Left kidney (tissue), 2 donors: ENCODE measurements around the gene PCDH9. TPM values are rescaled to one million over a fixed set of nuclear protein-coding genes. Genes with fewer than 3 reads are reported as not detected.
A peak's percentile ranks its signal among the peaks of the same experiment; 100 is the strongest.

Source experiments
- DNase-seq: peaks from one replicate; pipeline ENCODE4 v3.0.0-alpha.2; 2013
- polyA plus RNA-seq: library from polyadenylated mRNA; unstranded; fragments of 120-200 nt; gene quantifications from one replicate; pipeline ENCODE4 v1.2.1, GENCODE V29; 2013; ENCODE audit not compliant: insufficient read length

The PCDH9 gene
- polyA plus RNA-seq, 1 donor, result 15.3 TPM

DNA sequence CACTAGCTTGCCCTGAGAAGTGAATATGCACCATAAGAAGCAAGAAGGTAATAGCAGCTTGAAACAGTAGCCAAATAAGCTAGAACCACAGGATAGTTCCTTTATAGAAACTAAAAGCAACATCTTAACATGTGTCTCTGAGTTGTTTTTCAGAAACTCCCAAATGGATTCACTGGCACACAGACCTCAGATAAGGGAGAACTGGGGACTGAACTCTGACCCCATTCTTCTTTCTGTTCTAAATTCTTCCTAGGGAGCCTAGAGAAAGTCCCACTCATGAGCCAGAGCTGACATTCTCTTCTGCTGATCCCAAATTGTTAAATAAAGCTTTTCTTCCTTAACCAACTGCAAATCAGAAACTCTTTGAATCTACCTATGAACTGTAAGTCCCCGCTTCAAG, 146.1 kb downstream of the PCDH9 start:
- no peak for DNase-seq

DNA sequence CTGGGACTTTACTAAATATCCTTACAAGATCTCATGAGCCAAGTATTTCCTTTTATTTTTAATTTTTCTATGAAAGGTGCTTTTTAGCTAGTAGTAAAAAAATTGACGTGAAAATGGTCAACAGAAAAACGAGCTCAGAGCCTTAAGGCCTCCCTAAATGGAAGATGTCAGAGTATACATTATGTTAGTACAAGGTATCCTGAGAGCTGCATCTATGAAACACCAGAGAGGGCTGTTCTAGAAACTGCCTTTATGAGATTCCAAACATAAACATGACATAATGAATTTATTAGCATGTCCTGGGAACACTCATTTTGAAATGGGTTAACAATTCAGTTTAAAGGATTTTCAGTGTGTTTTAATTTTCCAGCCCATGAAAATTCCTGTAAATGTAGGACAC, 146.6 kb downstream of the PCDH9 start:
- no peak for DNase-seq

DNA sequence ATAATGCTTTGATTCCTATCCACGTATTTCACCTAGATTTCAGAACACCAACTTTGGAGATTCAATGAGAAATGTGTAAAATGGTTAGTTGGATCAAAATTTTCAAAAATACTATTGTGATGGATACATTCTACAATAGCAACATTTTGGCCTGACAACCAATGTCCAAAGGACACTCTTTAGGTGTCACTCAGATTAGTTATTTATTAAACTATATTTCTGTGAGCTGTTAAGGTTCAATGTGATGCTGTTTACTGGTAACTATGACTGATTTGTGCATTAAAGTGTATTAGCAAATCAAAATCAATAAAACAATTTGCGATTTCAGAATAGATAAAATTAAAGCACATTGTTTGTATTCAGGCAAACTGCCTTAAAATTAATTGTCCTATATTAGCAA, 149.8 kb downstream of the PCDH9 start:
- no peak for DNase-seq

DNA sequence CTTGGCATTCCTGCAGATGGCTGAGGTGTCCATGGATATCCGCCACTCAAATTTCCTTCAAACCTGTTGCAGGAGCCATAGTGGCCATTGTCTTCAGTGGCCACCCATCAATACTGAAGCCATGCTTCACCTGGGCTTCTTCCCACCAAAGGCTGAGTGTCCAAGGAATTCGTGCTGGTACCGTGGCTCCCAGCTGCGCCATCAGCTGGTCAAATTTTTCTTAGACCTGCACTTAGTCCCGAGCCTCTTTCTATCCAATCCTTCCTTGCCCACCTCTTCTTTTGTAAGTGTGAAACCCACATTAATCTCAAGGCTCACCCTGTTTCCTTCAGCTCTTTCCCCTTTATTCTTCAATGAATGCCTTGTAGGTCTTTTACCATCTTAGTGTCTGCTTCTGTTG, 152.1 kb downstream of the PCDH9 start:
- DNase-seq, result no peak

DNA sequence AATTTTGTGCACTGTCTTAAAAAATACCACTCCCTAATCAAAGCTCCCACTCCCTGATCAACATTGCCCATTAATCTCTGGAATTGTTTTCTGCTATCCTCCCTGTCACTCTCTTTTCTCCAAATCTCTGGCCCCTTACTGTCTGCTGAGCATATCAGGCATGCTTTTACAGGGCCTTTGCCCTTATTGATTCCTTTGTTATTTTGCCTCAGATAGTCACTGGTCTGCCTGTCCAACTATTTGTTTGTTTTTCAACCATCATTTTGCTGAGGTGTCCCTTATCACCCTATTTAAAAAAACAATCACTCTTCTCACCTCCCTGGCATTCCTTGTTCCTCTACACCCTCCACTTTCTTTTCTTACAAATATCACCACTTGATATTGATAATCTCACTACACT, 153.0 kb downstream of the PCDH9 start:
- no peak for DNase-seq

DNA sequence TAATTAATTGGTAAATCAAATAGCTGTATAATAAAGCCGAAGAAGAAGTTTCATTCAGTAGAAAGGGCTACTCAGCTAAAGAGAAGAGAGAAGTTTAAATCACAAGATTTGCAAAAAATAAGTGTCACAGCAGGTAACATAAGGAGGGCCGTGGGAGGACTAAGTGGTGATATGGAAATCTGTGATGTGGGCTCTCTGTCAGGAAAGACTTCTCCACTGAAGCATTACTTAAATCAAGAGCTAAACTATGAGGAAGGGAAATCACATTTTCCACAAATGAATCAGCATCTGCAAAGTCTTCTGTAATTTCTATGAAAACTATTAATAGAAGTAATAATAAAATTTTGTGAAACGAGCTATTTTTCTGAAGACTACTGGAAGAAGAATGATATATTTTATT, 153.8 kb downstream of the PCDH9 start:
- no peak for DNase-seq

DNA sequence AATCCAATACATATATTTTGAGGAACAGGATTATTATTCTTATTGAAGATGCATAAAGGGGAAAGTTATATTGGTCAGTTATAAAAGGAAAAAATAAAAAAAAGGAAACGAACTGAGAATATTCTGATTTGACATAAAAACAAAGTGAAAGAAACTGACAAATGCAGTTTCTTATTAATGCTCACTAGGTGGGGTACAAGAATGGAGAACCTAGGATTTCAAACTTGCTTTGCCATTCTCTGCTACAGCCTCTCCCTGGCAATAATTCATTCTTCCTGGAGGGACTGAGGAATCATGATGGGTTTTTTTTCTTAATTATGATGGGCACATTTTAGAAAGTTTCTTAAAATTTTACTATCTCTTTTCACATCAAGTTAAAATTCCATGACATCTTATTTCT, 154.9 kb downstream of the PCDH9 start:
- DNase-seq, result no peak

DNA sequence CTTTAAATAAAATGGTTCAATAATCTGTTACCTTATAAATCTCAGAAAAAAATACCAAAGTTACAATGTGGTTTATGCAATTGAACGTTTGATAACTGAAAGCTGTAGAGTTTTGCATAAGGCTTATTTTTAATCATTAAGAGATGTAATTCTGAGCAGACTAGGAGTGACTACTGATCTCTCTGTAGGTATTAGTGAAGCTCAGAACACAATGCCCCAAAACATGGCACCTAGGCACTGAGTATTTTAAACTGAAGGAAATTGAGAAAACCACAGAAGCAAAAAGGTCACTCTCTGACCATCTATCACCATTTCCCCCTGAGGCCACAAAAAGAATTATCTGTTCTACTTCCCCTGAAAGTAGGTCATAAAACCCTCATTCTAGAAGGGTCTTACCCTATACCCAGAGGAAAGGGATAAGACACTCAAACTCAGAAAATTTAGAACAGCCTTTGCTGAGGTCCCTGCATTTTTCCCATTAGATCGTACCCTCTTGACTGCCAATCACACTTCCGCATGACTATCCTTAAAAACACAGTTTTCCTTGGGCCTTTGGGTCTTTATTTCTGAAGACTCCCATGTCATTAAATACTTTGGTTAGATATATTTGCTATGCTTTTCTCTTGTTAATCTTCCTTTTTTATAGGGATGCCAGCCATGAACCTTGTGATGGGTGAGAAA, 158.1 kb downstream of the PCDH9 start:
- DNase-seq, result no peak

DNA sequence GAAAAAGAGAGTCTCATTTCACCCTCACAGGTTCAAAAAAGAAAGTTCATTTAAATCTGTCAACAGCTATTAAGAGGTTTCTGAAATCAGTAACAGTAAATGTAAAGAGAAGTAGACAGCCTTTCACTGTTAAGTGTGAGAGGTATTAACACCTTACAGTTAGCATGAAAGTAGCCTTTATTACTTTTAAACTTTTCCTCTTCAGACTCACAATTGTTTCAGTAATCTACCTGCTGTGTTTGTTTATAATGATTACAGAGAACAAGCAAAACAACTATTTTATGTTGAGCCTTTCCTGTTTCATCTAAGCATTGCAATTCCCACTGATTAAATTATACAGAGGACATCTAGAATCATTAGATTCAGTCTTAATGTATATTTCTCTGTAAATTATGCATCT, 159.8 kb downstream of the PCDH9 start:
- no peak for DNase-seq

DNA sequence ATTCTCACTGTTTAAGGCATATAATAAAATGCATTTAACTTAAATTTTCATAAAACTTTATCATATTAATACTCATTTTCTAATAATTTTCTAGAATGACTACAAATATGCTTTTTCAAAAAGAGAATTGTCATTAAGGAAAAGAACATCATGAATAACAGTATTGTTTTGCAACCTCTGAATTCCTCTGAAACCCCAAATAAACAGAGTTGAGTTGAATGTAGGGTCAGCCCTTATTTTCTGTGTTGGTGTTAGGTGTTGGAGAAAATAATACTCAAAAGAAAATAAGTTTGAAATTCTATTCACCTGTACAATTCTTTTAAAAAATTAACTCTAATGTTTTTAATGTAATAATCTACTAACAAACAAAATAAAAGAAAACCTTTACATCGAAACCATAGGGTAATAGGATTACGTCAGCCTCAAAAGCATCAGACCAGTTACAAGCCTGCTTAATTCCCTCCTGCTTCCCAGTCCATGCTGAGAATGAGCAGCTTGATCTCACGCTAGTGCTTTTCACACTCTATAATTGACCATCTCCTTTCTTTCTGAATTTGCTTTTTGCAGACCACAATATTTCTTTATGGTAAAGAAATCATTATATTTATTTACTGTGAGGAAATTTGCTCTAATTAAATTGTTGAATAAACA, 160.9 kb downstream of the PCDH9 start:
- no peak for DNase-seq

DNA sequence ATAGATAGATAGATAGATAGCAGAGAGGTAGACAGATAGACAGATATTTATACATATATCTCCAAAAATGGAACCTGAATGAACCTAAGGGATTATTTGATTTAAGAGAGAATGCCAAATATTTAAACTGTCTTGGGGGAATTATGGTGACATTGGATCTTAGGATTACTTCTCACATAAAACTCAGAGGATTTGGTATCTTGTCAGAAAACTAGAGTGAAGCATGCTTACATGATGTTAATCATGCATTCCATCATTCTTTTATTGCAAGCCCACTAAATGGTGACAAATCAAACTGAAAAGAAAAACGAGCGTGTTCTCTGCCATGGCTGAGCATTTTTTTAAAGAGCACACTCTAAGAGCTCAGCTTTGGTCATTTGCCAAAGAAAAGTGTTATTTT, 165.2 kb downstream of the PCDH9 start:
- no peak for DNase-seq

DNA sequence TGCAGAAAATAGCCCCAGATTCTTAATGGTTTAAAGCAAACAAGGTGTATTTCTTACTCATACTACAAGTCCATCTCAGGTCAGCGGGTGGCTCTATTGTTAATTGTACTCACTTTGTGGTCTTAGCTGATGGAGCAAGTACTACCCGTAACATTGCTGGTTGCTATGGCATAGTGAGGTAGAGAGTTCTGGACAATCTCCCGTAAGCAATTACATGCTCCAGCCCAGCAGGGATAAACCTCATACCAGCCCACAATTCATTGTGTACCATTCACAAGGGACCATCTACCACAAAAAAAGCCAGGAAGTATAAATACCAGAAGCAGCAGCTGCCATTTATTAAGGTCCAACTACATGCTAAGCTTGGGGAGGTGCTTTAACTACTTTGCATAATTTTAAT, 167.1 kb downstream of the PCDH9 start:
- DNase-seq, result no peak

DNA sequence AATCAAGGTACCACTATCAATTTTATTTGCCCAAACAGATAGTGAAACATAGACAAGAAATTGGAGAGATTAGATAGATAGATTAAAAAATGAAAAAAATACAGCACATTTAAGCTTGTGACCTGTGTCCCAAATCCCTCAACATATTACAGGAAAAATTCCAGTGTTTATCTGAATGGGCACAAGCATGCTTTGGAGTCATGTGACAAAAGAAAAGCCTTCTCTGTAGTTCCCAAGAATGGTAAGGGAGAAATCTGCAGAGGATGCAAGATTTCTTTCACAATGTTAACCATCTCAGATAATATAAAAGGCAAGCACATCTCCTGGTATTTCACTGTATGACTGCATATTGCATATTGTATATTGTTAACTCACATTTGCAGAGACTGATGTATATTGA, 168.0 kb downstream of the PCDH9 start:
- DNase-seq, result no peak

DNA sequence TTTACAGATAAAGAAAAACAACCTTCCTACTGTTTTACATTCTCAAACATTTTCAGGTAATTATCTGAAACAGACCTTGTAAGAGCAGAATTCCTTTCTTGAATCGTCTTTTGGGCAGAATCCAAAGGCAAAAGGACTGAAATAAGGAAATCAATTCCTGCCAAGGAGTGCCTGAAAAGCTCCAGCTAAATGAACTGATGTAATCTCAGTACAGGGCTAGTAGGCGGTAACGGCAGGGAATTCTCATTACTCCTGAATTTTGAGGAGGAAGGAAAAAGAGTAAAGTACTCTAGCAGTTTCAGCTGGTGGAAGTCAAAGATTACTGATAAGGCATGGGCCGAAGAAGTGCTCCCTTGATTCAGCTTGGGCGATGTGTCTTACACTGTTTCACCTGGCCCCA, 168.4 kb downstream of the PCDH9 start:
- DNase-seq, result no peak

DNA sequence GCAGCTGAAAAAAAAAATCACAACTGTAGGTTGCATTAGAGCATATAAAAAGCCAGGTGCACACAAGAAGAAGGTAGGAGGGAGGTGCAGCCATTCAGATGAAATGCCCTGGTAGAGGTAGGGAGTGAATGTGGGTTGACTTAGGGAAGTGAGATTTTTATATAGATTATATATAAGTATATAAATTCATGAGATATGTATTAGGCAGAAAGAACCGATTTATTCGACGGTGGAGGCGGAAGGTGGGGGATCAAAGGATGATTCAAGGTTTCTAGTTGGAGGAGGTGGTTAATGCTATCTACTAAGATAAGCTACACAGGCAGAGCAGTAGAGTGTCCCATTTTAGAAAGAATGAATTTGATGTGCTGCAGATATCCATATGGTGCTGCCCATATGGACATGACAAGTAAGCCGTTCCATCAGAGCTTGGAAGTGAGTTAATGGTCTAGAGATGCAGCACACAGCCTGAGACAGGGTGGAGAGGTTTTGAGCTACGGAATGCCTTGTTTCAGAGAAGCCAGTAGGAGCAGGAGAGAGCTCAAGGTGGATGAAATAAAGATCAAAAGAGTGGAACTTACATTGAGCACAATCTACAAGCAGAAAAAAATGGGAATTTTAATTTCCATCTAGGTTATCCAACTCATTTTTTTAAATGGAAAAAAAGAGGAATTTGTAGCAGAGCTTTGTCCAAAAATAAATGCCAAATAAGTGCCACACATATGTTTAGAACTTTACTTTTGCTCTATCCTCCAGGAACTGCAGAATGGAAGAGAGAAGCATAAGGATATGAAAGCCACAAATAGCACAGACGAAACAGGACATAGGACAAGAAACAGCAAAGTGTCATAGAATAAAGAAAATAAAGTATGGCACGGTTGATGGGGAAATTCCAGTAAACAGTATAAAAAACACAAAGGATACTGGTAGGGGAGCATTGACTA, 177.3 kb downstream of the PCDH9 start:
- no peak for DNase-seq

DNA sequence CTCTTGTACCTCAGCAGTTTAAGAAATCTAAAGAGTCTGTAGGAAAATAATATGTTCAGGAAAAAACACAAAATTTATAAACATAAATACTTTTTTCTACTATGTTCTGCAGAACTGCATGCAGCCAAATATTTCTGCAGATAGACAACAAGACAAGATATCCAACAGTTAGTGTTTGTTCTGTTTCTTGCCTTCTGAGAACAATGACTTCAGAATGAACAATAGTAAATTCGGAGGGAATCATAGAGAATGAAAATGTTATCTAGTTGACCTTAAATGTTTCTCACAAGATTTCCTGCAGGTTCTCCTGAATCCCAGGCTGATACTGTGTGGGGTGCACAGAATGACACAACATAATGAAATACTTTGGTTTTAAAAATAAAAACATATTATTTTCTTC, 180.4 kb downstream of the PCDH9 start:
- no peak for DNase-seq

DNA sequence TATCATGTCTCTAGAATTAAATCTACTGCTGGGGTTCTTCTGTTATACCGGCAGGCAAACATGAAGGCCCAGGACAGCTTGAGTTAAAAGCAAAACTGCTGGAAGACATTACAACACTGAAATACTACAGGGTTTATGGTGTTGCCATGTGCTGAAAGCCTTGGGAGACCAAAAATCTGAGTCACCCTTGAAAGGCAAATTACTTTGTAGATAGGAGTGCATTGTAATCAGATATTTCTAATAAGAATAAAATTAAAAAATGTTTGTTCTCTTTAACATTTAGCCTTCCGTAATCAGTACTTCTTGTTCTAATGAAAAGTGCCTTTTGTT, 181.3 kb downstream of the PCDH9 start:
- no peak for DNase-seq

DNA sequence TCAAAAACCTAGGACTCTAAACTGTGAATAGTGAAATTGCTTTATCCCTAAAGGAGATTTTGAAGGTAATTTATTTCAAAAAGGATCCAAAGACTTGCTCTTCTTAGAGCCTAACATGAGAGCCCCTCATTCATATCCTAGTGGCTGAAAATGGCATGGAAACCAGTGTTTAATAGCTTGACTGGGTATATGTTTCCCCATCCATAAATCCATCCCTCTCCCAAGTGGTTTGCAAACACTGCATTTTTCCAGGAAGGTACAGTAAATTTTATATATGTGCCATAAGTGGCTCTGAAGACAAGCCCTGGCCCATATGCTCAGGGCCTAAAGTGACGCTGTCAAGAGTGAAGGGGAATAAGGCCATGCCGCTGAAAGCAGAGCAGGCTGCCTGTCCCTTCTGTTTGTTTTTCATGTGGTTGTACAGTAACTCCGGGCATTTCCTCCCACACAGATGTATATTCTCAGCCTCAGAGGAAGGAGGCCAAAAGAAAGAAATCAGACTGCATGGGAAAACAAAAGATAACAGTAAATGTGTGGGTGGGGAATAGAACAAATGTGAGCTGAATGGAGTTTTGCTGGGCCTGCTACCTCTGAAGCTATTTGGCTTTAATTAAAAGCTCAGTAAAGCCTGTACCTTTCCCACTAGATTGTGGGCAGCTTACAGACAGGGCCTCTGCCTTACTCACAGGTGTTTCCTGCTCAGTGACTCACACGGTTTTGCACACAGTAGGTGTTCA, 181.9 kb downstream of the PCDH9 start:
- DNase-seq, result peak; percentile 81

DNA sequence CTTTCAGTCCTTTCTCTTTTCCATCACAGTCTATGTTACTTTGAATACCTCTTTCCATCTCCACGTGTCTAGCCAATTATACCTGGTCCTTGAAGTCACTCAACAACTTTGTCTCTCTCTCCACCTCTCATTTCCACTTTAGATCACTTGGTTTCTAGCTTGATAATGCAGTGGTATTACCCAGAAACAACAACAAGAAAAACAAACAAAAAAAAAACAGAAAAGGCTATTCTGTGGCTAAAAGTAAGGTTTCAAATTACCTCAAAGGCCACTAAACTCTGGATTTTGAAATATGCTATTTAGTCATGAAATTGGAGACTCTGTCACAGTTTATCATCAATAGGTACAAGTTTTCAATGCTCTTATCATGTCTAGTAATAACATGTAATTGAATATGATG, 184.8 kb downstream of the PCDH9 start:
- no peak for DNase-seq

DNA sequence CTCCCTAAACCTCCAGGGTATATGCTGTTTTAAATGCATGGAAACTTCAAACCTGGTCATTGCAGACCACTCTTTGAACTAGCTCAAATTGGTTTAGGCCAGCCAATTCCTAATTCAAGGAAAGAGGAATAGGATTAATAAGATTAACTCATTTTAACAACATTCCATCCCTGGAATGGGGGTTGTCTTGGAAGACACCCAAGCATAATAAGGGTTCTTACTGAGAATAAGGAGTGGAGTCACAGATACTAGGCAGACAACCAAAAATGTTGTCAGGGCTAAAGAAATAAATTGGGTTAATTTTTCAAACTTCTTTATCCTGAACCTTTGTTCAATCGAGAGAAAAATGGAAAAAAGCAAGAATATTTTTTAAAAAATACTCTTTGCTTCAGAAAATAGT, 186.2 kb downstream of the PCDH9 start:
- DNase-seq, result no peak

DNA sequence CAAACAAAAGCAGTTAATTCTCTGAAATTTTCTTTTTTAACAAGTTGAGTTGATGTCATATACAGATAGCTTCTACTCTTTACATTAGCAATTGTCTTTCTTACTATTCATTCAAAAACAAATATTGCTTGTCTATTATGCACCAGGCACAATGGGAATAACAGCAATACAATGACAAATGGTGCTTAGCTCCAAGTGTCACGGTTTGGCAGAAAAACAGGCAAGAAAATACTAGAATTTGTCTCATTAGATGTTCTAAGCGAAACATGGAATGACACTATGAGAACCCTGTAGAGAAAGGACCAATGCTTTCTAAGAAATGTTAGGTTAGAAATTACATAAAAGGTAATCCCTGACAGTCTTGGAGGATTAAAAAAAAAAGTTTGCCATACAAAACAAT, 187.6 kb downstream of the PCDH9 start:
- DNase-seq, result no peak

DNA sequence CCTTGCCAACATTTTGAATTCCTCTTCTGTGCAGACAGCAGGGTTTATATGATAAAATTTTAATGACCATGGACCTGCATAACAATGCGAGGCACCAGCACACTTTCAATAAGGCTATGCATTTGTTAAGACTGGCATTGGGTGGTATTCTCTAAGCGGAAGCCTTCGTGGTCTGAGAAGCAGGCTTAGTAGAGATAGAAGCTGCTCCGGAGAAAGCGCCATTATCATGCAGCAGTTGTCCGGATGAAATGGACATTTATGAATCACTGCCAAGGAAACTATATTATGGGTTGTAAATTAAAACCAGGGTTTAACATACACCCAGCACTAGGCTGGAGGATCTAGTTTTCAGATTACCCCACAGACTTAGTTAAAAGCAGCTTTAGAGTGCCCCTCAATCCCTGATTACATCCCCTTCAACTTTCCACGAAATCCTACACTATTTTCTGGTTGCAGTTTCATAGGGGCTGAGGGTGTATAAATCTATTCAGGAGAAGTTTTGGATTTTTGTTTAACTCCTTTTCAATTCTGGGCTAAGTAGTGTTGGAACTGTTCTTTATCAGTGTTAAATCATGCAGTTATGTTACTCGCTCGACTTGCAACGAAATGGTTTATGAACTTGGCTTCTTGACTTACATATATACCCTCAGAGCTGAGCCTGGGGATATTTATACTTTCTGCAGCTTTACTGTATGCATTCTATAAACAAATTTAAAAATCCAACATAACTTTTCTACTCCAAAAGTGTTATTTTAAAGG, 193.3 kb downstream of the PCDH9 start:
- no peak for DNase-seq
